ENCODE measurements around the gene NAA10.
"Not testable (repeated sequence)": the region's sequence is repeated elsewhere in the genome, so short reads cannot be mapped to it uniquely, and the experiment has no call there.

NAA10 gene
- long read RNA-seq, donor 1, transcript NAA10-208 (8 exons, 1,772 nt) = major isoform, 44 of 55 reads
- long read RNA-seq, donor 1, partial matches to known transcripts = 0 of 55 reads
- long read RNA-seq, donor 1, other reads (novel, unspliced or antisense) = 0 of 55 reads
- long read RNA-seq, donor 2, transcript NAA10-208 (8 exons, 1,772 nt) = major isoform, 21 of 30 reads
- long read RNA-seq, donor 2, partial matches to known transcripts = 0 of 30 reads
- long read RNA-seq, donor 2, other reads (novel, unspliced or antisense) = 0 of 30 reads
- long read RNA-seq, donor 3, transcript NAA10-208 (8 exons, 1,772 nt) = major isoform, 21 of 24 reads
- long read RNA-seq, donor 3, partial matches to known transcripts = 0 of 24 reads
- long read RNA-seq, donor 3, other reads (novel, unspliced or antisense) = 0 of 24 reads
- long read RNA-seq, donor 4, transcript NAA10-208 (8 exons, 1,772 nt) = major isoform, 24 of 29 reads
- long read RNA-seq, donor 4, partial matches to known transcripts = 0 of 29 reads
- long read RNA-seq, donor 4, other reads (novel, unspliced or antisense) = 0 of 29 reads
- long read RNA-seq, donor 5, transcript NAA10-208 (8 exons, 1,772 nt) = major isoform, 34 of 44 reads
- long read RNA-seq, donor 5, partial matches to known transcripts = 6 of 44 reads
- long read RNA-seq, donor 5, other reads (novel, unspliced or antisense) = 0 of 44 reads
- long read RNA-seq, donor 6, transcript NAA10-208 (8 exons, 1,772 nt) = major isoform, 26 of 40 reads
- long read RNA-seq, donor 6, transcript NAA10-211 (5 exons, 1,062 nt) = minor isoform, 5 of 40 reads
- long read RNA-seq, donor 6, partial matches to known transcripts = 0 of 40 reads
- long read RNA-seq, donor 6, other reads (novel, unspliced or antisense) = 0 of 40 reads
- long read RNA-seq, donor 7, transcript NAA10-208 (8 exons, 1,772 nt) = major isoform, 56 of 63 reads
- long read RNA-seq, donor 7, partial matches to known transcripts = 0 of 63 reads
- long read RNA-seq, donor 7, other reads (novel, unspliced or antisense) = 0 of 63 reads
- long read RNA-seq, donor 8, transcript NAA10-208 (8 exons, 1,772 nt) = major isoform, 30 of 42 reads
- long read RNA-seq, donor 8, partial matches to known transcripts = 5 of 42 reads
- long read RNA-seq, donor 8, other reads (novel, unspliced or antisense) = 0 of 42 reads

- DNase-seq = peak; percentile 62
Measured at GRCh38 chrX:153934762-153935325, at the start of gene NAA10. Gene NAA10, minus strand, starts transcription at chrX:153935037. Its CDS starts 133 bp downstream, at chrX:153934904.

GRCh38 chrX:153983321-153983801 lies 48.5 kb upstream of the NAA10 start:
- DNase-seq = no peak

- no peak for DNase-seq
Measured at GRCh38 chrX:153981771-153982533, 47.1 kb upstream of the NAA10 start.

GRCh38 chrX:153981231-153981630 lies 46.4 kb upstream of the NAA10 start:
- no peak for DNase-seq

GRCh38 chrX:153980394-153980793 lies 45.6 kb upstream of the NAA10 start:
- not testable (repeated sequence) for DNase-seq

GRCh38 chrX:153974726-153975286 lies 40.0 kb upstream of the NAA10 start:
- no peak for DNase-seq

- DNase-seq = no peak
Measured at GRCh38 chrX:153974003-153974725, 39.3 kb upstream of the NAA10 start.

GRCh38 chrX:153973127-153974002 lies 38.5 kb upstream of the NAA10 start:
- no peak for DNase-seq

- DNase-seq = peak; percentile 77
Measured at GRCh38 chrX:153972368-153973126, 37.7 kb upstream of the NAA10 start, which contains the start of gene TMEM187. Gene TMEM187, plus strand, starts transcription at chrX:153972754. Its CDS starts 9,309 bp downstream, at chrX:153982063.

- DNase-seq = peak; percentile 95
Measured at GRCh38 chrX:153971450-153972367, 36.9 kb upstream of the NAA10 start, which contains the start of gene HCFC1. Gene HCFC1, minus strand, starts transcription at chrX:153971818. Its CDS starts 978 bp downstream, at chrX:153970840.

GRCh38 chrX:153971124-153971449 lies 36.2 kb upstream of the NAA10 start:
- peak; percentile 81 for DNase-seq

- peak; percentile 80 for DNase-seq
Measured at GRCh38 chrX:153970357-153971123, 35.7 kb upstream of the NAA10 start.

- DNase-seq = no peak
Measured at GRCh38 chrX:153969904-153970356, 35.1 kb upstream of the NAA10 start.

GRCh38 chrX:153969125-153969903 lies 34.5 kb upstream of the NAA10 start:
- no peak for DNase-seq

- DNase-seq = no peak
Measured at GRCh38 chrX:153968754-153969124, 33.9 kb upstream of the NAA10 start.
